AG10803 (cell line): ENCODE results near the gene POU4F3.

Source experiments
- DNase-seq: peaks from one replicate; pipeline ENCODE4 v3.0.0; 2010; ENCODE audit warnings: low read depth
- H3K4me3 ChIP-seq: 2 replicates; pipeline ENCODE4 v1.5.1; 2011; ENCODE audit warnings: mild to moderate bottlenecking, low read length, control low read depth
- CTCF ChIP-seq: conservative IDR thresholded peaks from 2 replicates; pipeline ENCODE4 v1.5.1; 2011; ENCODE audit warnings: mild to moderate bottlenecking, low read length, control low read depth, inconsistent platforms

Gene POU4F3

DNA sequence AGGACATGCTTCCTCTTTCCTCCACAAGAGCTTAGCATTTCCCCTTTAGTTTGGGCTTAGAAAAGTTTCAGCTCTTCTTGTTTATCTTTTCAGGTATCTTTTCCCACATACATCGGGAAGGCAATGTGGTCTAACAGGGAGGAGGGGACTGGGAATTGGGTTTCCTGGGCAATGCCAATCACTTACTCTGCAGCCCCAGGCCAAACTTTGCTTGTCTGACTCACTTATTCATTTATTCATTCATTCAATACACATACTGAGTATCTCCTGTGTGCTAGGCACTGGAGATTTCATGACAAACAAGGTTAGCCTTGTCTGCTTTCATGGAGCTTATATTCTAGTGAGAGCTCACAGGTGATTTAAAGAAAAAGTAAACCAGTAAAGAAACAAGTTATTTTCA lies 10.7 kb upstream of the POU4F3 start:
- DNase-seq: no peak
- H3K4me3 ChIP-seq: no peak overlapping the region
- no peak for TF ChIP-seq CTCF

- TF ChIP-seq CTCF: no peak
Measured at GRCh38 chr5:146329697-146330096, 8.9 kb upstream of the POU4F3 start.

GRCh38 chr5:146331423-146331822 lies 7.2 kb upstream of the POU4F3 start:
- no peak for DNase-seq
- no peak for TF ChIP-seq CTCF
- no peak overlapping the region for H3K4me3 ChIP-seq

More at GRCh38 chr5:146329697-146330096, 8.9 kb upstream of the POU4F3 start:
- no peak for DNase-seq
- no peak overlapping the region for H3K4me3 ChIP-seq

DNA sequence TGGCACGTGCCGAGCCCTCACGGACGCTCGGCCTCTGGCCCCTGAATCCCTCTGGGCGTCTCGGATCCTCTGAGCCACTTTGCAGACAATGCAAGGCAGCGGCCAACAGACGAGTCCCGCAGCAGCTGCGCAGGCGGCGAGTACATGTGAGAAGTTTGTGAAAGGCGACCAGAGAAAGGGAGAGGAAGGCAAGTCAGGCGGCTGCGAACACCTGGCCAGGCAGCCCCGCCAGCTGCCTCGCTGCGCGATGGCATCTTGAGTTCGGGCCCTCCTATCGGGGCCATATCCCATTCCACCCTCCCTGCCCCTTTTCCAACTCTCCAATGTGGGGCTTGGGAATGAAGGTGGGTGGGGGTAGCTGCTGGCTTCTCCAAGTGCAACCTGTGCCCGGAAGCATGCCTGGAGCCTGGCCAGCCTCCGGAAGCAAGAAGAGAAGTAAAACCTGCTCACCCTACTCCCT lies 4.5 kb upstream of the POU4F3 start:
- H3K4me3 ChIP-seq: no peak overlapping the region
- no peak for DNase-seq
- TF ChIP-seq CTCF: no peak

DNA sequence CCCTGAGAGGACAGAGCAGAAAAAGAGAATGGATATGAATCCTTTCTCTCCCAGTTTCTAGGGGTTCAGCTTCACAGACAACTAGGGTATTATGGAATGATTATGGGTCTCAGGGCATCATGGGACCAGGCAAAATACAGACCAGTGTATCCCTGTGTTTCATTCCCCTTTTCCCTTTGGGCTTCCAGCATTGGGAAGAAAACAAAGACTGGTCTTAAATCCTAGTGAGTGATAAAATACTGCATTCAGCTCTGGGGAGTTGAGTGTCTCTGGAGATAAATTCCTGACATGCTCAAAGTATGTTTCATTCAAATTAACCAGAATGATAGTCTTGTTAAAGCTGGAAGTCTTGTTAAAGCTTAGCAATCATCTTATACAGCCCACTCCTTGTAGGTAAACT lies 2.4 kb upstream of the POU4F3 start:
- no peak overlapping the region for H3K4me3 ChIP-seq
- TF ChIP-seq CTCF: no peak
- DNase-seq: no peak

- H3K4me3 ChIP-seq: no peak overlapping the region
- TF ChIP-seq CTCF: no peak
- DNase-seq: no peak
Measured at GRCh38 chr5:146337264-146337904, 1.3 kb upstream of the POU4F3 start.

GRCh38 chr5:146337928-146338327 lies 711 bp upstream of the POU4F3 start:
- DNase-seq: no peak
- no peak overlapping the region for H3K4me3 ChIP-seq
- no peak for TF ChIP-seq CTCF
